ENCODE measurements around the gene EVI5L. TPM values are rescaled to one million over a fixed set of nuclear protein-coding genes. Genes with fewer than 3 reads are reported as not detected.
A peak's percentile ranks its signal among the peaks of the same experiment; 100 is the strongest.

Gene EVI5L
- total and polyA plus RNA-seq, 2 of the 8 experiments (the other 6 are each of a cell fraction or from before 2014, with no cell fraction given) = 7.2 to 11.0 TPM

DNA sequence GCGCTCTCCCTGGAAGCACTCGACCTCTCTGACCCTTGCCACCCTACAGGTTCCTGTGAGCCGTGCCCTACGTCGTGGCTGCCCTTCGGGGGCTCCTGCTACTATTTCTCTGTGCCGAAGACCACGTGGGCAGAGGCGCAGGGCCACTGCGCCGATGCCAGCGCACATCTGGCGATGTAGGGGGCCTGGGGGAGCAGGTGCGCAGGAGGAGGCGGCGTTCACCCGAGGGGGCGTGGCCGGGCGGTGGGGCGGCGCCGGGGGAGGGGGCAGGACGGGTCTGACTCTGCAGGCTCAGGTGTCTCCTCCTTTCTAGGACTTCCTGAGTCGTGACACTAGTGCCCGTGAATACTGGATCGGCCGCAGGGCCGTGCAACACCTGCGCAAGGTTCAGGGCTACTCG is 40.6 kb upstream of the EVI5L start:
- WGBS, 2 experiments (ENCODE audit: extremely low coverage in 1 of 2, insufficient coverage in 1 of 2, insufficient read length in 1 of 2, insufficient replicate concordance in 2 of 2, low coverage in 1 of 2, low lambda C conversion rate in 2 of 2, missing lambda C conversion rate in 1 of 2) = 12% methylated on average over 19 of the region's 31 CpGs; no CpG with 5 or more reads in 1 of the 2 experiments

More for the DNA sequence above, 40.6 kb upstream of the EVI5L start:
- no peak overlapping the region for H3K56ac ChIP-seq (replicated peaks; ENCODE audit: insufficient read length, low read depth, low read length)
- no peak overlapping the region for H2BK5ac ChIP-seq (ENCODE audit: low read depth, low read length)
- H2BK20ac ChIP-seq (ENCODE audit: low read length) = no peak overlapping the region
- H2AFZ ChIP-seq (ENCODE audit: low read length) = 0 out of 2 replicates have a peak overlapping the region, but pooled peaks have one; percentile 17
- peaks cover 0 to 2% of the 10 kb centered on the region in 2 experiments for H4K20me1 ChIP-seq (replicated peaks in 1 of 2; ENCODE audit: control insufficient read depth in 1 of 2, insufficient read depth in 2 of 2, low read length in 2 of 2)
- H3K79me2 ChIP-seq (ENCODE audit: control insufficient read depth in 1 of 2, insufficient read depth in 2 of 2, low read length in 2 of 2) = no peaks in the 10 kb centered on the region
- peaks cover 13 to 35% (median 29%) of the 10 kb centered on the region in 4 experiments for H3K27me3 ChIP-seq (replicated peaks in 1 of 4; ENCODE audit: control insufficient read depth in 3 of 4, extremely low read depth in 1 of 4, insufficient read depth in 3 of 4, low read length in 3 of 4)
- H3K4me3 ChIP-seq (ENCODE audit: extremely low read depth in 1 of 4, insufficient read depth in 2 of 4, low read depth in 3 of 4, low read length in 4 of 4) = peak overlapping the region; percentile 23 to 62 (median 47)
- no peak overlapping the region for H2BK12ac ChIP-seq (ENCODE audit: low read depth, low read length)
- no peak overlapping the region for H3K4ac ChIP-seq (replicated peaks; ENCODE audit: insufficient read length, low read depth, low read length)
- no peaks in the 10 kb centered on the region for H3K36me3 ChIP-seq (ENCODE audit: control insufficient read depth in 2 of 4, insufficient read depth in 4 of 4, low read length in 3 of 4)
- peak in 1 of 2 experiments; percentile 89 for DNase-seq (ENCODE audit: low read depth in 1 of 2, low spot score in 2 of 2)
- H3K9ac ChIP-seq (replicated peaks in 1 of 4; ENCODE audit: extremely low read depth in 1 of 4, low read depth in 3 of 4, low read length in 3 of 4) = no peak overlapping the region; a peak in 1 of 7 replicates
- no peak overlapping the region for H2AK5ac ChIP-seq (ENCODE audit: low read depth, low read length)
- H3K4me2 ChIP-seq (ENCODE audit: insufficient read depth in 1 of 2, low read depth in 2 of 2, low read length in 2 of 2) = peak overlapping the region; percentile 87 to 99
- H4K91ac ChIP-seq (replicated peaks; ENCODE audit: insufficient read length, low read length) = no peak overlapping the region
- H3K4me1 ChIP-seq (replicated peaks in 1 of 4; ENCODE audit: control insufficient read depth in 3 of 4, insufficient read depth in 4 of 4, low read length in 3 of 4) = peaks cover 0 to 19% (median 12%) of the 10 kb centered on the region in 4 experiments; a peak in 6 of 7 replicates
- no peak overlapping the region for H3K14ac ChIP-seq (ENCODE audit: insufficient read length)
- H2BK15ac ChIP-seq (ENCODE audit: low read length) = peak overlapping the region; percentile 72; the same call in 1 of the 2 replicates
- H3K23me2 ChIP-seq (ENCODE audit: low read depth, low read length) = peaks cover 15% of the 10 kb centered on the region
- FAIRE-seq = no peak
- H3K23ac ChIP-seq (ENCODE audit: insufficient read length) = no peak overlapping the region
- H4K8ac ChIP-seq (ENCODE audit: extremely low read depth, insufficient read depth, low read length) = peak overlapping the region; percentile 79; the same call in 1 of the 2 replicates
- ChIA-PET CTCF (ENCODE audit: partially characterized antibody) (interaction anchor here (0.7 to 1.4 kb wide), 3 partner anchors 11 to 63 kb away, joined by 3 to 5 read pairs (median 4); no protein-coding TSS in a partner anchor), POLR2A (ENCODE audit: partially characterized antibody) (interaction anchor here (4.0 kb wide), 1 partner anchor 10 kb away, joined by 13 read pairs; no protein-coding TSS in a partner anchor)
- no peak overlapping the region for H4K5ac ChIP-seq (ENCODE audit: insufficient read length, low read depth, low read length)
- TF ChIP-seq, protein P1, sequence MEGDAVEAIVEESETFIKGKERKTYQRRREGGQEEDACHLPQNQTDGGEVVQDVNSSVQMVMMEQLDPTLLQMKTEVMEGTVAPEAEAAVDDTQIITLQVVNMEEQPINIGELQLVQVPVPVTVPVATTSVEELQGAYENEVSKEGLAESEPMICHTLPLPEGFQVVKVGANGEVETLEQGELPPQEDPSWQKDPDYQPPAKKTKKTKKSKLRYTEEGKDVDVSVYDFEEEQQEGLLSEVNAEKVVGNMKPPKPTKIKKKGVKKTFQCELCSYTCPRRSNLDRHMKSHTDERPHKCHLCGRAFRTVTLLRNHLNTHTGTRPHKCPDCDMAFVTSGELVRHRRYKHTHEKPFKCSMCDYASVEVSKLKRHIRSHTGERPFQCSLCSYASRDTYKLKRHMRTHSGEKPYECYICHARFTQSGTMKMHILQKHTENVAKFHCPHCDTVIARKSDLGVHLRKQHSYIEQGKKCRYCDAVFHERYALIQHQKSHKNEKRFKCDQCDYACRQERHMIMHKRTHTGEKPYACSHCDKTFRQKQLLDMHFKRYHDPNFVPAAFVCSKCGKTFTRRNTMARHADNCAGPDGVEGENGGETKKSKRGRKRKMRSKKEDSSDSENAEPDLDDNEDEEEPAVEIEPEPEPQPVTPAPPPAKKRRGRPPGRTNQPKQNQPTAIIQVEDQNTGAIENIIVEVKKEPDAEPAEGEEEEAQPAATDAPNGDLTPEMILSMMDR (IDR thresholded peaks at IDR 0.05; ENCODE audit: control extremely low read depth in 1 of 3, insufficient read depth in 1 of 3, low read depth in 1 of 3, low read length in 3 of 3) = no peak
- 0 out of 2 replicates have a peak, but pooled peaks have one; percentile 11 for TF ChIP-seq NRF1 (IDR thresholded peaks at IDR 0.05; ENCODE audit: low read depth, low read length)
- peak; percentile 70 for TF ChIP-seq MAX (IDR thresholded peaks at IDR 0.05)
- TF ChIP-seq KDM4A (IDR thresholded peaks at IDR 0.05; ENCODE audit: low read depth, low read length, severe bottlenecking) = peak; percentile 12
- TF ChIP-seq BACH1 (IDR thresholded peaks at IDR 0.05; ENCODE audit: low read length) = no peak
- TF ChIP-seq, protein P2, sequence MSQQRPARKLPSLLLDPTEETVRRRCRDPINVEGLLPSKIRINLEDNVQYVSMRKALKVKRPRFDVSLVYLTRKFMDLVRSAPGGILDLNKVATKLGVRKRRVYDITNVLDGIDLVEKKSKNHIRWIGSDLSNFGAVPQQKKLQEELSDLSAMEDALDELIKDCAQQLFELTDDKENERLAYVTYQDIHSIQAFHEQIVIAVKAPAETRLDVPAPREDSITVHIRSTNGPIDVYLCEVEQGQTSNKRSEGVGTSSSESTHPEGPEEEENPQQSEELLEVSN (IDR thresholded peaks at IDR 0.05) = peak; percentile 38; the same call in 1 of the 2 replicates
- 0 out of 2 replicates have a peak, but pooled peaks have one; percentile 6 for TF ChIP-seq TCF12 (IDR thresholded peaks at IDR 0.05; ENCODE audit: low read depth, low read length)
- no peaks in the 10 kb centered on the region for H3K9me3 ChIP-seq (ENCODE audit: insufficient read depth in 2 of 2, low read depth in 1 of 2, low read length in 1 of 2)
- H2BK120ac ChIP-seq (replicated peaks; ENCODE audit: low read depth, low read length) = no peak overlapping the region
- no peak overlapping the region for H3K18ac ChIP-seq (ENCODE audit: extremely low read depth, low read length)
- H3K27ac ChIP-seq (ENCODE audit: low read depth, low read length) = no peak overlapping the region
- H3K79me1 ChIP-seq (ENCODE audit: low read depth, low read length) = no peaks in the 10 kb centered on the region
